Nephron (organoid): ENCODE measurements around the gene BRIP1.

Source experiments
- H3K27ac Mint-ChIP-seq, 3 experiments: 2 replicates each; pipeline ENCODE4 v1.8.0; 2020; ENCODE audit warnings: mixed read lengths in 3 of 3, mild to moderate bottlenecking in 2 of 3, moderate library complexity in 1 of 3
- H3K27me3 Mint-ChIP-seq: 2 replicates; pipeline ENCODE4 v1.8.0; 2021; ENCODE audit warnings: low read depth, mild to moderate bottlenecking, moderate library complexity, mixed read lengths
- H3K36me3 Mint-ChIP-seq: 2 replicates; pipeline ENCODE4 v1.8.0; 2020; ENCODE audit warnings: low read depth, mixed read lengths
- H3K4me1 Mint-ChIP-seq: 2 replicates; pipeline ENCODE4 v1.8.0; 2020; ENCODE audit warnings: mixed read lengths
- H3K4me3 Mint-ChIP-seq, 3 experiments: 2 replicates each; pipeline ENCODE4 v1.8.0; 2020; ENCODE audit warnings: mild to moderate bottlenecking in 3 of 3, mixed read lengths in 3 of 3, moderate library complexity in 2 of 3
- H3K9me3 Mint-ChIP-seq: 2 replicates; pipeline ENCODE4 v1.8.0; 2020; ENCODE audit warnings: mixed read lengths
- TF ChIP-seq, protein P1 (sequence below), 3 experiments: fragments of 200-600 bp; sonication (generic); IDR thresholded peaks; one replicate each; pipeline ENCODE4 v1.5.0; 2021; ENCODE audit warnings: antibody characterized with exemption in 3 of 3; ENCODE audit not compliant: unreplicated experiment in 3 of 3

The BRIP1 gene

GRCh38 chr17:61856035-61856434 is 7.3 kb downstream of the BRIP1 start:
- H3K4me3 Mint-ChIP-seq: no peak overlapping the region
- no peaks in the 10 kb centered on the region for H3K9me3 Mint-ChIP-seq
- TF ChIP-seq, protein P1, sequence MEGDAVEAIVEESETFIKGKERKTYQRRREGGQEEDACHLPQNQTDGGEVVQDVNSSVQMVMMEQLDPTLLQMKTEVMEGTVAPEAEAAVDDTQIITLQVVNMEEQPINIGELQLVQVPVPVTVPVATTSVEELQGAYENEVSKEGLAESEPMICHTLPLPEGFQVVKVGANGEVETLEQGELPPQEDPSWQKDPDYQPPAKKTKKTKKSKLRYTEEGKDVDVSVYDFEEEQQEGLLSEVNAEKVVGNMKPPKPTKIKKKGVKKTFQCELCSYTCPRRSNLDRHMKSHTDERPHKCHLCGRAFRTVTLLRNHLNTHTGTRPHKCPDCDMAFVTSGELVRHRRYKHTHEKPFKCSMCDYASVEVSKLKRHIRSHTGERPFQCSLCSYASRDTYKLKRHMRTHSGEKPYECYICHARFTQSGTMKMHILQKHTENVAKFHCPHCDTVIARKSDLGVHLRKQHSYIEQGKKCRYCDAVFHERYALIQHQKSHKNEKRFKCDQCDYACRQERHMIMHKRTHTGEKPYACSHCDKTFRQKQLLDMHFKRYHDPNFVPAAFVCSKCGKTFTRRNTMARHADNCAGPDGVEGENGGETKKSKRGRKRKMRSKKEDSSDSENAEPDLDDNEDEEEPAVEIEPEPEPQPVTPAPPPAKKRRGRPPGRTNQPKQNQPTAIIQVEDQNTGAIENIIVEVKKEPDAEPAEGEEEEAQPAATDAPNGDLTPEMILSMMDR (IDR thresholded peaks at IDR 0.05; ENCODE audit: unreplicated experiment in 3 of 3): no peak
- no peaks in the 10 kb centered on the region for H3K4me1 Mint-ChIP-seq
- peaks cover 23% of the 10 kb centered on the region for H3K36me3 Mint-ChIP-seq
- no peak overlapping the region for H3K27ac Mint-ChIP-seq
- no peaks in the 10 kb centered on the region for H3K27me3 Mint-ChIP-seq

GRCh38 chr17:61852857-61853256 is 10.5 kb downstream of the BRIP1 start:
- H3K36me3 Mint-ChIP-seq: peaks cover 23% of the 10 kb centered on the region
- no peaks in the 10 kb centered on the region for H3K27me3 Mint-ChIP-seq
- H3K27ac Mint-ChIP-seq: no peak overlapping the region
- H3K9me3 Mint-ChIP-seq: no peaks in the 10 kb centered on the region
- peaks cover 6% of the 10 kb centered on the region for H3K4me1 Mint-ChIP-seq
- TF ChIP-seq, protein P1 (IDR thresholded peaks at IDR 0.05; ENCODE audit: unreplicated experiment in 3 of 3): no peak
- no peak overlapping the region for H3K4me3 Mint-ChIP-seq

DNA sequence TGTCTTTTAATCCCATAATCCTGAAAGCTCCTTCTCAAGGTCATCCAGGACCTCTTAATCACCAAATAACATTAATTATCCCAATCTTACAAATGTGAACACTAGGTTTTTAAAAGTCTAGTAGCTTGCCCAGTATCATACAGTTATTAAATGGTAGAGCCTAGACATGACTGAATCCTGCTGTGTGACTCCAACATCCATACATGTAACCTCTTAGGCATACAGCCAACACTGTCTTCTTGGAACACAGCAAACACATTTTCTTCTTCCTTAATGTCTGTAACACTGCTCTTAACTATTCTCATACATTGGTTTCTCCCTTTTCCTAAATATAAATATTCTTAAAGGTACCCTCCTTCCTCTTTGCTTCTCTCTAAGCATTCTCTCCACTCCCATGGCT is 13.7 kb downstream of the BRIP1 start:
- Mint-ChIP-seq H3K27me3 (no peaks in the 10 kb centered on the region), H3K9me3 (no peaks in the 10 kb centered on the region), H3K4me1 (peaks cover 6% of the 10 kb centered on the region), H3K27ac (peak overlapping the region; percentile 58 to 91 (median 62)), H3K36me3 (peaks cover 27% of the 10 kb centered on the region), H3K4me3 (no peak overlapping the region)
- TF ChIP-seq, protein P1 (IDR thresholded peaks at IDR 0.05; ENCODE audit: unreplicated experiment in 3 of 3): no peak

DNA sequence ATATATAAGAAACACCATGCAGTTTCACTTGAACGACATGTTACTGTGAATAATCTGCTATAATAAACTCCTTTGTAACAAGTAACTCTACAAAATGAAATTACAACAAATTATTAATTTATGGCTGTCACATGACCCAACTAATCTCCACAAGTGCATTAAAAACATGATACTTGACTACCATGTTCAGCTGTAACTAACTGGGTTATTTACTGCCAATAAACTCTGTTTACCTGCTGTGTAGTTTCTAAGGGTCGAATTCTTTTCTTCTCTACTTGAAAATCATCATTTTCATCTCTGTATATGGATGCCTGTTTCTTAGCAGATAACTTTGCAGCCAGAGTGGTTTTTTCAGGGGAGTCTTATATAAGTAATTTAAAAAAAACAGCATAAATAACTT is 14.4 kb downstream of the BRIP1 start:
- Mint-ChIP-seq H3K9me3 (no peaks in the 10 kb centered on the region), H3K27ac (no peak overlapping the region), H3K36me3 (peaks cover 28% of the 10 kb centered on the region), H3K4me3 (no peak overlapping the region), H3K27me3 (no peaks in the 10 kb centered on the region), H3K4me1 (peaks cover 6% of the 10 kb centered on the region)
- TF ChIP-seq, protein P1 (IDR thresholded peaks at IDR 0.05; ENCODE audit: unreplicated experiment in 3 of 3): no peak

DNA sequence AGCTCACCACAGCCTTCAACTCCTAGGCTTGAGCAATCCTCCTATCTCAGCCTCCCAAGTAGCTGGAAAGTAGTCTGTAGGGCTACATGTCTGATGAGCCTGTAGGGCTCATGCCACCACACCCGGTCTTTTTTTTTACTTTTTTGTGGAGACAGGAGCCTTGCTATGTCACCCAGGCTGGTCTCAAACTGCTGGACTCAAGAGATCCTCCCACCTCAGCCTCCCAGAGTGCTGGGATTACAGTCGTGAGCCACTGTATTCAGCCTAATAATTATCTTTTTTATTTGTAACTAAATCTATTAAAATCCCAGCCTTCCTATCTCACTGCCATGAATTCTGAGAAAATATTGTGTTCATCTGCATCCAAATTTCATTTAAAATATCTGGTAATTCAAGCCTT is 15.1 kb downstream of the BRIP1 start:
- peaks cover 33% of the 10 kb centered on the region for H3K36me3 Mint-ChIP-seq
- TF ChIP-seq, protein P1 (IDR thresholded peaks at IDR 0.05; ENCODE audit: unreplicated experiment in 3 of 3): no peak
- H3K4me3 Mint-ChIP-seq: no peak overlapping the region
- H3K9me3 Mint-ChIP-seq: no peaks in the 10 kb centered on the region
- peaks cover 6% of the 10 kb centered on the region for H3K4me1 Mint-ChIP-seq
- no peaks in the 10 kb centered on the region for H3K27me3 Mint-ChIP-seq
- H3K27ac Mint-ChIP-seq: no peak overlapping the region

DNA sequence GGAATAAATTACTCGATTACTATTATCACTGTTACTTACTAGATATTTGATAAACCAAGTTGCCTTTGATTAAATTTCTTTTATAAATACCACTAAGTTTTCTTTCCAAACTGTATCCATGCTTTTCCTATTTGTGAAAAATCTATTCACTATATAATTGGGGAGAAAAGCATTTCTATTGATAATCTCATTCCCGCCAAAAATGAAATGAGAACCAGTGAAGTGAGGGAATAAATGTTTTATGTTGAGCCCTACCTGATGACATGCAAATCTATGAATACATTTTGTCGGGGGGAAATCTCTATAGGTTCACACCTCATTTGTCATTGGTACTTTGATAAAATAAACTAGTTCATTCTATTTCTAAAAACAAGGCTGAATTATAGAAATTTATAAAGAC is 15.7 kb downstream of the BRIP1 start:
- Mint-ChIP-seq H3K9me3 (no peaks in the 10 kb centered on the region), H3K4me1 (peaks cover 6% of the 10 kb centered on the region), H3K27me3 (no peaks in the 10 kb centered on the region), H3K27ac (no peak overlapping the region), H3K4me3 (no peak overlapping the region), H3K36me3 (peaks cover 34% of the 10 kb centered on the region)
- TF ChIP-seq, protein P1 (IDR thresholded peaks at IDR 0.05; ENCODE audit: unreplicated experiment in 3 of 3): no peak
